ENCODE measurements around the gene SREBF1.

Gene SREBF1
- 36.3 to 99.1 reads per million in 2 donors for total RNA-seq

- peak; percentile 19 to 70 (median 48) for DNase-seq
These were observed at the start of gene SREBF1 for GRCh38 chr17:17836818-17837379. Gene SREBF1, minus strand, starts transcription at chr17:17836986. Its CDS starts 169 bp downstream, at chr17:17836817.

GRCh38 chr17:17886226-17886625 lies 49.4 kb upstream of the SREBF1 start:
- DNase-seq: no peak

GRCh38 chr17:17884391-17885357 lies 47.9 kb upstream of the SREBF1 start:
- no peak for DNase-seq

- DNase-seq: no peak
These were observed 47.0 kb upstream of the SREBF1 start for GRCh38 chr17:17883801-17884200.

- no peak for DNase-seq
These were observed 45.3 kb upstream of the SREBF1 start for GRCh38 chr17:17882082-17882581.

GRCh38 chr17:17880577-17881196 lies 43.9 kb upstream of the SREBF1 start:
- DNase-seq: no peak

GRCh38 chr17:17877529-17878358 lies 41.0 kb upstream of the SREBF1 start:
- no peak for DNase-seq

GRCh38 chr17:17876959-17877528 lies 40.3 kb upstream of the SREBF1 start:
- no peak for DNase-seq

- DNase-seq: no peak
These were observed 37.7 kb upstream of the SREBF1 start for GRCh38 chr17:17874478-17874877.

- DNase-seq: no peak
These were observed 36.7 kb upstream of the SREBF1 start for GRCh38 chr17:17873450-17873991.

GRCh38 chr17:17872547-17873345 lies 36.0 kb upstream of the SREBF1 start:
- no peak for DNase-seq

- DNase-seq: no peak
These were observed 35.1 kb upstream of the SREBF1 start for GRCh38 chr17:17871913-17872312.

- DNase-seq: peak in 1 of 5 experiments; percentile 18
These were observed 33.5 kb upstream of the SREBF1 start for GRCh38 chr17:17870247-17870646.

- DNase-seq: no peak
These were observed 32.1 kb upstream of the SREBF1 start for GRCh38 chr17:17868641-17869522.

GRCh38 chr17:17866897-17867296 lies 30.1 kb upstream of the SREBF1 start:
- no peak for DNase-seq

GRCh38 chr17:17866425-17866824 lies 29.6 kb upstream of the SREBF1 start:
- no peak for DNase-seq

- no peak for DNase-seq
These were observed 28.2 kb upstream of the SREBF1 start for GRCh38 chr17:17865035-17865434.

GRCh38 chr17:17860766-17861107 lies 24.0 kb upstream of the SREBF1 start:
- no peak for DNase-seq

GRCh38 chr17:17859909-17860765 lies 23.4 kb upstream of the SREBF1 start:
- peak; percentile 34 to 69 (median 55) for DNase-seq
